HUDEP-2 (cell line): ENCODE results near the gene DEDD.

Experiments
- DNase-seq, 76 experiments: peaks; one replicate each; lab custom pipeline; 2025; ENCODE audit not compliant: unreplicated experiment in 76 of 76; lab: John Stamatoyannopoulos, UW

The DEDD gene

DNA sequence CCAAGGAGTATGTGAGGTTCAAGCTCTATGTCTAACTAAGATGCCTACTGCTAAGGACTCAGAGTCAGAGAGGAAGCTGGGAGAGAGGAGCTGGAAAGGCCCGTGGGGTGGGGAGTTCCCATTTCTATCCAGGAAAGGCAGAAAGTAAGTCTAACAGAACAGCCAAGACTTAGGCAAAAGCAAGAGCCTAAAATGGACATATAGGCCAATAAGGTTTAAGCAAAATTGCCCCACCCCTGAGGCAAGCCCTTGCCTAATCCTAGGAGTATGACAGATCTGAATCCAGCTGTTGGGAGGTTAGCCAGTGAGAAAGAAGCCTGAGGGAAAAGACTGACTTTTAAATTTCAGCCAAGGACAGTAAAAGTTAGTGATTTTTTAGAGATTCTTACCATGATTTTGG lies 35.9 kb downstream of the DEDD start:
- no peak for DNase-seq

DNA sequence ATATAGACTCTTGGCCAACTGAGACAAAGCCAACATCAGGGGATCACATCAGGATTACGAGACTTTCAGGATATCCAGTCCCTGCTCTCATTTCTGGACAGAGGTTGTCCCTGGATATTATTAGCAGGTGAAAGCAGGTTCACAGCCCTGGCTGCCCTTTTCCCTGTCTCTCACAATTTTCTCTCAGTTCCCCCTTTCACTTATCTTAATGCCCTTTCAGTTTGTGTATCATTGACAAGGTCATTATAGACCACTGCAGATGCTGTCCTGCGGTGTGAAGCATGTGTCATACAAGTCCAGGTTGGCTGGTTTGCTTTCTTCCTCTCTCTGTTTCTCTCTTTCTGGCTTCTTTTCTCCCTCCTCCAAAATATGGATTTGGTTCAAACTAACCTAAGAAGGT lies 36.5 kb downstream of the DEDD start:
- no peak for DNase-seq

DNA sequence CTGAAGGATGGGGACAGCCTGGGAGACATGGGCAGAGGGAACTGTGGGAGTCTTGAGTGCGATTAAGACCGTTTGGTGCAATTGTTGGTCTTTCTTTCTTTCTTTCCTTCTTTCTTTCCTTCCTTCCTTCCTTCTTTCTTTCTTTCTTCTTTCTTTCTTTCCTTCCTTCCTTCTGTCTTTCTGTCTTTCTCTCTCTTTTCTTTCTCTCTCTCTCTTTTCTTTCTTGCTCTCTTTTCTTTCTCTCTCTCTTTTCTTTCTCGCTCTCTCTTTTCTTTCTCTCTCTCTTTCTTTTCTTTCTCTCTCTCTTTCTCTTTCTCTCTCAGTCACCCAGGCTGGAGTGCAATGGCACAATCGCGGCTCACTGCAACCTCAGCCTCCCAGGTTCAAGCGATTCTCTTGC lies 37.2 kb downstream of the DEDD start:
- DNase-seq = no peak

DNA sequence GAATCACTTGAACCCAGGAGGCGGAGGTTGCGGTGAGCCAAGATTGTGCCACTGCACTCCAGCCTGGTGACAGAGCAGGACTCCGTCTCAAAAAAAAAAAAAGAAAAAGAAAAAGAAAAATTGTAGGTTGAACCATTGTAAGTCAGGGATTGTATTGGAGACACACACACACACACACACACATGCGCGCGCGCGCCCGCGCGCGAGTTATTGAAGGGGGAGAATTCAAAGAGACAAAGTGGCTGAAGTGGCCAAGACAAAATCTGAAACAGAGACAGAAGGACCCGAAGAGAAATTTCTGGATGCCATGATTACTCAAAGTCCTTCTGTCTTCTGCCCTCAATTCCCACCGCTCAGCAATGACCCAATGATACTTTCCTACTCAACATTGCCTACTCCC lies 38.0 kb downstream of the DEDD start:
- no peak for DNase-seq

DNA sequence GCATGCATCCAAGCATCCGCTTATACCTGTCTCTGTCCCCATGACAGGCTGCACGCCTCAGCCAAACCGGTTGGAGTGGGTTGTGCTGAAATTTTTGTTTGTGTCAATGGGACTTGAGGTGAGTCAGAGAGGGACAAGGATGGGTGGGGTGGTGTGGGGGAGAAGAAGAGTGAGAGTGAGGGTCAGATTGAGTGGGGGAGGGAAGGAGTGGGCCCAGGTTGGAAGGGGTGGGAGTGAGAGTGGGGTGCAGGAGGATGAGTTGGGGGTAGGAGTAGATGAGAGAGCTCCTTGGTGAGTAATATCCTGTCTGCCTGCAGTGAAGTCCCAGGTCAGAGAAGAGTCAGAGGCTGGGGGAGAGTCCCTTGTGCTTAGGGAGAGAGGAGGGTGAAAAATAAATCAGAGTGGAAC lies 39.8 kb downstream of the DEDD start:
- DNase-seq = no peak

DNA sequence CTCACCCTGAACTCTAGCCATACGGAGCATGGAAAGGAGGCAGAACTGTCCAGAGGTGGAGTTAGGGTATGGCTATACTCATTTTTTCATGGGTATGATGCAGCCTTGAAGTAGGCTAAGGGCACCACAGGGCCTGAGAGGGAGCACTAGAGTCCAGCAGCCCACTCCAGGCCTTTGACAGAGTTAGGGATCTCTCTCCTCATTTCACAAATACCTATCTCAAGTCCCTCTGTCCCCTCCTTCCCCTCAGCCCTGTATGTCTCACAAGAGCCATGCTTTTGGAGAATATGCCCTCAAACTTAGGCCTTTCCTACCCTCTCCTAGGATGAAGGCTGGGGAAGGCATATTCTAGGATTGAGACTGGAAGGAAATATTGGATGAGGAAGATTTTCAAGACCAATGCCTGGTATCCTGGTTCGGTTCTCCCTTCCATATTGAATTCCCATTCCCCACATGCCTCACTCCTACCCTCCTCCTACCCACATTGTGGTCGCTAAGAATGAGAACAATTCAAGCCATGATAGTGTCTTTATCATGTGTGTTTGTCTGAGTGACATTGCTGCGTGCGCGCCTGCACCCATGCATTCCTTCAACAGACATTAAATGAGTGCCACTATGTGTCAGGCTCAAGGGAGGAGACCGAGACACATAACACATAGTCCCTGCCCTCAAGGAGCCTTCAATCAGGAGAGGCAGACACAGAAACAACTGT lies 40.5 kb downstream of the DEDD start:
- DNase-seq = no peak

DNA sequence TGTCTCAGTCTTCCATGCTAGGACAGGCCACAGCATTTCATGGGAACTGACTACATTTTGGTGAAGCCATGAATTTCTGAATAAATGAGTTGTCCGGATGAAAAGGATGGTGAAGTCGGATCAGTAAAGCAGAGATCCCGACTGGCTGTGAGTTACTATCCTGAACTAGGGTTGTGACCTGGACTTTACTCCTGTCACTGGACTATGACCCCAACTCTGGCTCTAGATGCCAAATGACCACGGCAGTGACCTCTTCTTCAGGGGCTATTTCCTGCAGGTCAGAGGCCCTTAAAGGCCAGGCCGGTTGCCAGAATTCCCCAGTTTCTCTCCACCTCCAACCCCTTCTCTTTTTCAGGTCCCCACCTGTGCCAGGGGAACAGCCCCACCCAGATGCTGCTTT lies 41.4 kb downstream of the DEDD start:
- DNase-seq = no peak

DNA sequence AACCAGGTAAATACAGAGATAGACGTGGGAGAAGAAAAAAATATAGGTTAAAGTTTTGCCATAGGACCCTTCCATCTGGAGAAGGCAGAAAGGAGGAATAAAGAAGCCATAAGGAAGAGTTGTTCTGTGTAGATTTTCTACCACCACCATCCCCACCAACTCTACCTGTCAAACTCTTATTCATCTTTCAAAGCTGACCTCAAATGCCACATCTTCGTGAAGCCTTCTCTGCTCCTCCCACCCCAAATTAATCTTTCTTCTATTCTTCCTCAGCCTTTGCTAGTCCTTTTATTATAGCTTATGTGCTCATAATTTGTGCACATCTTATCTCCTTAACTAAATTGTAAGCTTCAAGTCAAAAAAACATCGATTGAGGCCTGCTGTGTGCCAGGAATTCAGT lies 41.9 kb downstream of the DEDD start:
- DNase-seq = no peak

DNA sequence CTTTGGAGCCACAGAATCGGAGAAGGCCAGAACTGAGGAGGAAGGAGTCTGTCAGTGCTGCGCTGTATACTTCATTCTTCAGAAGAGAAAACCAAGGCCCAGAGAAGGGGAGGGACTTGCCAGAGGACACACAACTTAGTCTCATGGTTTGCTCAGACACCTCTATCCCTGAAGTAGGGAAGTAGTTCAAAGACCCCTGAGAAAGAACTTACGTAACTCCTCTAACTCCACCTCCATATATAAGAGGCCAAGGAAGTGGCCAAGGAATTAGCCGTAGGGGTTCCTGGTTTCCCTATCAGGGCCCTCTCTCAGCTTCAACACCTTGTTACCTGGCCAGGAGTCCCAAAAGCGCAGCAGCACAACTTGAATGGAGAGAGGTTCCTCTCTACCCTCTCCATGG lies 42.5 kb downstream of the DEDD start:
- DNase-seq = no peak

DNA sequence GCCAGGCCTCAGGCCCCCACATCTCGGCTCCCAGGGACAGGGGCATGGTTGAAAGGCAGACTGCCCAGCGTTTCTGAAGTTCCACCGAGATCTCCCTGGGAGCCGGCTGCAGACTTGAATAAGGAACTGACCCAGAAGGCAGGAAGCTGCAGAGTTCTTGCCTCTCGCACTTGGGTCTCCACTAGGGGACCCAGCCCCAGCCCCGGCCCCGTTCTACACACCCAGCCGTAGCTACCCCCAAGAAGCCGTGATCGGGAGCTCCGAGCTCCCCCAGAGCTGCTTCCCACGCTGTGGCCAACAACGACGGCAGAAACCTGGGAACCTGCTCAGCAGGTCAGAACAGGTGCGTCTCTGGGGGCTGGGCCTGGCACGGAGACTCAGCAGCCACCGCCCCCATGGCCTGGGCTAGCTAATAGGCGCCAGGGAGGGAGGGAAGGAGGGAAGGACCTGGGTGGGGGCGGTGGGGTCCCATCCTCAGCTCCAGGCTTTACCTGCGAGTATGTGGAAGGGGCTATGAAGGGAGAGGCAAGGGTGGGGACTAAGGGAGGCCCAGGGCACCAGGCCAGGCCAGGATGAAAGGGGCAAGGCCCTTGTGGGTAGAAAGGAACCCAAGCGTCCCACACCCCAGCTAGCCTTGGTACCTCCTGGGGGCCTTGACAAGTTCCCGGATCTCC lies 43.1 kb downstream of the DEDD start, which contains the start of gene NECTIN4:
NECTIN4 (minus strand) TSS at position 308 of the 674 bp plus-strand sequence; CDS start at position 46, 262 bp downstream.
- no peak for DNase-seq

DNA sequence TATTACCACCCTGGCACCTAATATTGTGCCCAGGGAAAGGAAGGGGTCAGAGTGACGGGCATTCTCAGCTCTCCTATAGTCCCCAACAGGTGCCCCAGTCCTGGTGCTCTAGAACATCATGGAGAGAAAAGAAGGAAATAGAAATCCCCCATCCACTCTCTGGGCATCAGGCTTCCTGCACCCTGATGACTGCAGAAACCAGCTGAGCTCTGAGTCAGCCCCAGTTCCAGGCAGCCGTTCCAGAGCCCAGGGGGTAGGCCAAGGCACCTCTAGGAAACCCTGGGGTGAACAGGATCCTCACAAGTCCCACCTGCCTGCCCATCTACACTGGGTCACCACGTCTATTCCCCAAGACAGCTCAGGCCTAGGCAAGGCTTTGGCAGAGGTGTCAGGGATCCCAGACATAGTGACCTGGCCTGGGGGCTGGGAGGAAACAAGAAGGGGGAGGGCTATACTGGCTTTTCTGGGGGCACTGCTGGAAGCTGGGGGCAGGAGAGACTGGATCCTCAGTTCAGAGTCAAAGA lies 43.8 kb downstream of the DEDD start:
- no peak for DNase-seq

DNA sequence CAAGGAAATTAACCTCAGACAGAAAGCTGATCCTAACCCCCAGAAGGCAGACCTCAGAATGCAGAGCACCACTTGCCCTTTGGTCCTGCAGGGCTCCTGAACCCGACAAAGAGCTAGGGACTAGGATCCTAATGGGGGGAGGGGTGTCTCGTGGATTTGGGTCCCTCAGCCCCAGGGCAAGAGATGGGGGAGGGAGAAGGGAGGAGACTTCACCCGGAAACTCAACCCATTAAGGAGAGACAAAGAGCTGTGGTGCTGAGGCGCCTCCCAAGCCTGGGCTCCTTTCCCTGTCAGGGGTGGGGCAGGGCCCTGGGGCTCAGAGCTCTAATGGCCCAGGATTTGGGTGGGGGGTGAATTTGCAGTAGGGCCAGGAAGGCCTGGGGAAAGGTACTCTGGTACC lies 46.0 kb downstream of the DEDD start:
- DNase-seq = no peak

DNA sequence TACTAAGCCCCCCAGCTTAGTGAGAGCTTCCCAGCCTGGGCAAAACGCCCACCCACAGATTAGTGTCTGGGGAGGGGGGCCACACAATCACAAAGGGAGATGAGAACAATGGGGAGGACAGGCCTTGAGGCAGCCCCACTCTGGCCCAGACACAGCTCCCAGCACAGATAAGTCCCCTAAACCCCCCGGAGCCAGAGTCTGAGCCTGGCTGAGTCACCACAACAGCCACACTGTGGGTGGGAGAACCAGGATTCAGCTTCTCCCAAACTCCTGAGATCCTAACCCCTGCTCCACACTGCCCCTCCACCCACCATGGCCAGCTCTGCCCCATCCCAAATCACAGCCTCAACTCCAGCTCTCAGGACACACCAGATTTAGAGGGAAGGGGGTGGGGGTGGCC lies 47.3 kb downstream of the DEDD start:
- DNase-seq = no peak

DNA sequence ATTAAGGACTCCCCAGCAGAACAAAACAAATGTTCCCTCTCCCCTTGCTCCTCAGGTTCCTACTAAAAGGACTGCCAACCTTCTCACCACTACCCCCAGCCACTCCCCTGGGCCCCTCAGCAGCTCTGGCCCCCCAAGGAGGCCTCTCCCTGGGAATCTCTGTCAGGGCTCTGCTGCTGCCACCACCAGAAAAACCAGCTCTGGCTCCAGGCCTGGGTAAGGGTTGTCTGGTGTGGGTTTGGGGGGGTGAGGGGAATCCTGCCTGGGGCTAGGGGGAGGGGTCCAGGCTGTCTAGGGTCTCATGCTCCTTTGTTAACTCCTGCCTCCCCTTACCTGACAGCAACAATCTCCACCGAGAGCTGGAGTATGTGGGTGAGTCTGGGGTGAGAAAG lies 47.9 kb downstream of the DEDD start:
- DNase-seq = no peak

DNA sequence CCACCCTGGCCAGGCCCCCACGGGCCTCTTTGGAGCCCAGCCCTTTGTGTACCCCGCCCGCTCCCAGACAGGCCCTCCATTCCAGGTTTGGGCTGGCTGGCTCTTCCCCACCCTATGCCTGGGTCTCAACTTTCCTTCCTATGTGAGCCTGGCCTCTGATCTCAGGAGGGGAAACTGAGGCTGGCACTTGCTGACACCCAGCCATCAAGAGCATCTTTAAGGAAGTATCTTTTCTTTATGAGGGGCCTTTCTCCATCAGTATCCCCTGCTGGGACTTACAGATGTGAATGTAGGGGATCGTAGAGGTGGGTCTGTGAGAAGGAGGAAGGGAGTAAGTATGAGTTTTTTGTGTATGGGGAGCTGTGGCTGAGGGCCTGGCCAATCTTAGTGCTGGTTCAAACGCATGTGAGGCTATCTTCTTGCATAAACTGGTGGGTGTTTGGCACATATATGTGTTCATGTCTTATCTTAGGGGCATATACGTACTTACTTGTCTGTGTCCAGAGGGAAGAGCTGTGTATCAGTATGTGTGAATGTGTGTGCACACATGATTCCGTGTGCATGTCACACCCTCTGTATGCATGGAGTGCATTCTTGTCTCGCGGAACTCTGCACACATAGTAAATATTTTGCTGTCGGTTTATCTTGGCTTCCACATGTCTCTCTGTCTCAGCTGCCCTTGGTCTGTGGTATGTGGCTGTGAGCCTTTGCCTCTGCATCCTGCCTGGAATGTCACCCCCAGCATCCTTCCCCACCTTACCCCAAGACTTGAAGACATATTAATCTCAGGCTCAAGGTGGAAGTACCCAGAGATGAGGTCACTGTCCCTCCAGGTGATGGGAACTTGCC lies 48.5 kb downstream of the DEDD start:
- DNase-seq = no peak

DNA sequence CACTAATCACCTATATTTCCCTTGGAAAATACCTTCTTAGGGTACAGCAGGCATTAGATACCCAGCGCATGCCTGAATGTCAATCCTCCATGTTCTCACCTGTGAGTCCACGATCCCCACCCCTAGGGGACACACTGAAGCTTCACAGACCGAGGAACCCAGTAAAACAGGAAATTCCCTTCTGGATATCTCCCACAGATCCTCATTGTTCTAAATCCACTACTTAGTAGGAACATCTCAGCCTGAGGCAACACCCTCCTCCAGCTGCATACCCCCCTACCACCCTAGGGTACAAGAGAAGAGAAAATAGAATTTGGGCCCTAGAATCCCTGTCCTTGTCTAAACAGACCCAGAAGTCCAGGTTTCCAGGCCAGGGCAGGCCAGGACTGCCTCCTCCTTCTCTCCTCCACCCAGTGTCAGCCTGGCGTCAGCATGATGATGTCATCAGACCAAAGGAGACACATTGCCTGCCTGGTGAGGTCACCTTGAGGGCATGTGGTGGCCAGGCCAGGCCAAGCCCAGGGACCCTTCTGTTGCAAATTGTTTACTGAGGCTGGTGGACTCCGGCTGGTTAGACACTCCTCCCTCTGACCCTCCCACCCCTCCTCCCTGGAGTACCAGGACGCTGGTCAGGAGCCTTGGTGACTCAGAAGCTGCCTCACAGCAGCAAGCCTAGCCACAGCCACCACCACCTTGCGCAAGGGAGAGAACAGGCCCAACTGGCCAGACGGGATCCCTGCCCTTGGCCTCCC lies 49.3 kb downstream of the DEDD start:
- DNase-seq = peak in 23 of 76 experiments; percentile 2 to 54 (median 32)

DNA sequence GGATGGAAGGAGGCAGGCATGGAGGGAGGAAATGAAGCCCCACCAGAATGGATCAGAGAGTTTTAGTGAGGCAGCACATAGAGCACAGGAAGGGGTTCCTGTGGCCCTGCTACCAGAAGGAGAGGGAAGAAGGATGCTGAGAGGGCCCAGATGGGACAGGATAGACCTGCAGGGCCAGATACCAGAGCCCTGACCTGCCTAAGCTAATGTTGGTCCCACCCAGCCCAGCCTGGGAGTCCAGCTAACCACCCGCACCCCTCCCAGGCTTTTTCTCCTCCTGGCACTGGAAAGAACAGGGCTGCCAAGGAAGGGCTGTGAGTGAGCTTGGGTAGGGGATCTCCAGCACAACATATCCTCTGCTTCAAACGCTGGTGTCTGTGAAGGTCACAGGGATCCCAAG lies 50.0 kb downstream of the DEDD start:
- no peak for DNase-seq

DNA sequence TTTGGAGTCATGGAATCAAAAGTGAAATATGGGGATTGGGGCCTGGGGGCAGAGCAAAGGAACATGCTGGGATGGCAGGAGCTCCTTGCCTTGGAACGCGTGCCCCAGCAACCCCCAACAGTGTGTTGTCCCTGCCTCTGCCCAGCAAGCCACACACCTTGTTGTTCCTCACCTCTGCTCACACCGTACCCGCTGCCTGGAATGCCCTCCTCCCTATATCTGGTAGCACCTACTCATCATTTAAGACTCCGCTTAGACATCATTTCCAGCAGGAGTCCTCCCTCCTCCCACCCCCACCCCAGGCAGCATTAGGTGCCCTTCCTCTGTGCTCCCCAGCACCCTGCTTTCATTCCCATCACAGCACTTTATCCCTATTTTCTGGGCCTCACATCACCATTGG lies 50.9 kb downstream of the DEDD start:
- no peak for DNase-seq

DNA sequence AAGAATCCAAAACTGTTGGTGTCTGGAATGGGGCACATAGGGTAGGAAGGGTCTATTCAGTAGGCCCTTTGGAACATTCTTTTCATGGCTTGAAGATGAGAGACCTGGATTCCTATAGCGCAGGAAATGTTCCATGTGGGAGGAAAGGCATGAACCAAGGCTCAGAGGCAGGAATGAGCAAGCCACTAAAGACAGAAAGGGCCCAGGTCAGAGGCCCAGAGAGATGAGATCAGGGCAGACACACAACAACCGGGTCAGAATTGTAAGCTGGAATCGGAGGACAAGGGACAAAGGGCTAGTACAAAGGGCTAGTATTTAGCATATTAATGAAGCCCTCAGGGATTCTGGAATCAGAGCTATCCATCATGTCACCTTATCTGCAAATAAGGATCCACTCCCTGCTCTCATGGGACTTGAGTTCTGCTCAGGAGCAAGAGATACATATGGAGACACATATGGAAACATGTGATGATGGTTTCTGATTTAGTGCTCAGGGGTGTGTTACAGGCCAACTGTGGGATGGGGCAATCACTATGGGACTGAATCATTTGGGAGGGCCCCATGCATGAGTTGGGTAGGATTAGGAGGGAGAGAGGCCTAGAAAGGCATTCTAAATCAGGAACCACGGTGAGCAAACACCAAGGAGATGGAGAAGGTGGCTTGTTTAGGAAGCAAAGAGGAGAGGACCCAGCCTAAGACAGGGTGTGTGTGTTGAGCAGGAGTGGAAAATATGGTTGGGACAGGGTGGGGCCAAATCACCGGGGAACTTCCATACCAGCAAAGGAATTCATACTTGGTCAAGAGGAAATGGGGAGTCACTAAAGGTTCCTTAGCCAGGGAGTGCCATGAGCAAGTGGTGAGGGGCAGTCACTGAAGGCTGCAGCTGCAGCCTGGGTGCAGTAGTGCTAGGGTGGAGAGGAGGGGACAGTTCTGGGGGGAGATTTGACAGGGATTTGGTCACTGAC lies 51.7 kb downstream of the DEDD start:
- DNase-seq = no peak
